Memory B cell (primary cell): ENCODE measurements around the gene SLCO1A2.

ENCODE experiments used
- ATAC-seq: fragments of 150-1000 bp; cut with Tn5 transposase; 2 replicates; pipeline ENCODE4 v1.10.0; 2021; ENCODE audit warnings: low read depth, mild to moderate bottlenecking, moderate library complexity
- DNase-seq, 2 donors: peaks; one replicate each; pipeline ENCODE4 v3.0.0; 2022; ENCODE audit warnings: low spot score in 2 of 2
- H3K27ac Mint-ChIP-seq: one replicate; pipeline ENCODE4 v1.8.0; 2022; ENCODE audit warnings: mild to moderate bottlenecking, moderate library complexity, mixed read lengths
- H3K27me3 Mint-ChIP-seq: one replicate; pipeline ENCODE4 v1.8.0; 2022; ENCODE audit warnings: mixed read lengths
- H3K36me3 Mint-ChIP-seq: one replicate; pipeline ENCODE4 v1.8.0; 2022; ENCODE audit warnings: mild to moderate bottlenecking, mixed read lengths
- H3K4me1 Mint-ChIP-seq: one replicate; pipeline ENCODE4 v1.8.0; 2022; ENCODE audit warnings: mixed read lengths
- H3K4me3 Mint-ChIP-seq: one replicate; pipeline ENCODE4 v1.8.0; 2022; ENCODE audit warnings: mild to moderate bottlenecking, moderate library complexity, mixed read lengths
- H3K9me3 Mint-ChIP-seq: one replicate; pipeline ENCODE4 v1.8.0; 2022; ENCODE audit warnings: mixed read lengths

Gene SLCO1A2

DNA sequence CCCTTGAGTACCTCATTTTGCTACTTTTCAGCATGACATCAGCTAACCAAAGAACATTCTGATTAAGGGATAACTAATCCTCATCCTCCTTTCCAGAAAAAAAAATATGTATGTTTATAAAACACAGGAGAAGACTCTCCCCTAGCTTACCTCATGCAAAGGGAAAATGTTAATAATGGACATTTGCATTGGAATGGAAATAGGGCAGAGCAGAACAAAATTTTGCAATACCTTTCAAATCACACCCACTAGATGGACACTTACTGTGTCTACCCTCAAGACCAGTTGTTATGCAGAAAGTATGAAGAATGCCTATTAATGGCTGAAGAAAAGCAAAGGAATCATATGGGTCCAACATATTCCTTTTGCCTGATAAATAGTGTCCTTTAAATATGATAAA, 8.9 kb upstream of the SLCO1A2 start:
- Mint-ChIP-seq H3K4me1 (no peaks in the 10 kb centered on the region), H3K27ac (no peak overlapping the region), H3K27me3 (peaks cover 2% of the 10 kb centered on the region), H3K4me3 (no peak overlapping the region), H3K36me3 (no peaks in the 10 kb centered on the region), H3K9me3 (no peaks in the 10 kb centered on the region)
- DNase-seq, result no peak
- no peak for ATAC-seq

DNA sequence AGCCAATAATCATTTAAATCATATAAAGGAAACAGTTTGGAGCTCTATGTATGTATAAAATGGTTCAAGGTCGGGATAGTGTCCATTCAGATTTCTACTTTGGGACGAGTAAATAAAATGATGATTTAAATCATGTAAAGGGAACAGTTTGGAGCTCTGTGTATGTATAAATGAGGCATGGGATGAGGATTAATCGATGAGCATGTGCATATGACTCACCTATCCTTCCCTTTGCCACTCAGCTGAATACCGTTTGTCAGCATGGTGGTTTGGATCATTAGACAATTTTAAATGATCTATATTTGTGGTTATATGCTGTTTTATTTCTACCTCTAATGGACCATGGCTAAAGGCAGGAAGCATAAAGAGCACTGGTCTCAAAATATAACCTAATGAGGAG, 7.1 kb upstream of the SLCO1A2 start:
- H3K36me3 Mint-ChIP-seq, result no peaks in the 10 kb centered on the region
- H3K27me3 Mint-ChIP-seq, result peaks cover 2% of the 10 kb centered on the region
- DNase-seq, result no peak
- H3K4me1 Mint-ChIP-seq, result no peaks in the 10 kb centered on the region
- no peak overlapping the region for H3K4me3 Mint-ChIP-seq
- no peaks in the 10 kb centered on the region for H3K9me3 Mint-ChIP-seq
- no peak overlapping the region for H3K27ac Mint-ChIP-seq
- no peak for ATAC-seq

DNA sequence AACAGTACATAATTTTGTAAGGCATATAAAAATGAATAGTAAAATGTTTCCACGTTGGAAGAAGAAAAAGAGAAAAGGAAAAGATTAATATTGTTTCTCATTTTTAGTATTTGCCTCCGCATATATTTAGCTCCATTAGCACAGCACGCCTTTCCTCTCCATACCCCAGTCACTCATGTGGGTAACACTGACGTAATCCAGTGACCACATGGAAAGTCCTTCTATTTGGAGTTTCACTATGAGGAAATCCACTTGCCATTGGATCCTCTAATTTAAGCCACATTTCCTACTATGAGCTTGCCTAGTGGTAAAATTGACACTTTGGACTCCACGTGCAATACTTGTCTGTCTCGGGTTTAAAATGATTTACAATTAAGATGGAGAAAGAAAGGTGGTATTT, 5.7 kb upstream of the SLCO1A2 start:
- peaks cover 2% of the 10 kb centered on the region for H3K27me3 Mint-ChIP-seq
- H3K36me3 Mint-ChIP-seq, result no peaks in the 10 kb centered on the region
- no peaks in the 10 kb centered on the region for H3K9me3 Mint-ChIP-seq
- DNase-seq, result no peak
- no peak overlapping the region for H3K4me3 Mint-ChIP-seq
- no peak for ATAC-seq
- no peak overlapping the region for H3K27ac Mint-ChIP-seq
- no peaks in the 10 kb centered on the region for H3K4me1 Mint-ChIP-seq

DNA sequence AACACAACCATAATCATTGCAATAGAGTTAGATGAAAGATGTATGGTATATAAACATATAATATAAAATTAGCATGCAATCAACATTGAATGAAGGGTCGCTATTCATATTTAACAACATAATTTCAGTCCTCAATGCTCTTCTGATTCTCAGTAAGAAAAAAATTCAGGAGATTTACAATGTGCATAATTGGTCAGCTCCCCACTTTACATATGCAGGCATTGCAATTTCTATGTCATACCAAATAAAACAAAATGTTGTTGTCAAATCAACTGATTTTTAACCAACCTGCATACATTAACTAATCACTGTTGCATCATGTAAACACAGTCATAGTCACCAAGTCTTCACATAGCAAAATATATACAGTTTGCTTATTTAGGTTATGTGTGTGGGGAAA, 5.2 kb upstream of the SLCO1A2 start:
- ATAC-seq, result no peak
- Mint-ChIP-seq H3K27me3 (peaks cover 2% of the 10 kb centered on the region), H3K4me3 (no peak overlapping the region), H3K27ac (no peak overlapping the region), H3K36me3 (no peaks in the 10 kb centered on the region), H3K9me3 (no peaks in the 10 kb centered on the region), H3K4me1 (no peaks in the 10 kb centered on the region)
- DNase-seq, result no peak

DNA sequence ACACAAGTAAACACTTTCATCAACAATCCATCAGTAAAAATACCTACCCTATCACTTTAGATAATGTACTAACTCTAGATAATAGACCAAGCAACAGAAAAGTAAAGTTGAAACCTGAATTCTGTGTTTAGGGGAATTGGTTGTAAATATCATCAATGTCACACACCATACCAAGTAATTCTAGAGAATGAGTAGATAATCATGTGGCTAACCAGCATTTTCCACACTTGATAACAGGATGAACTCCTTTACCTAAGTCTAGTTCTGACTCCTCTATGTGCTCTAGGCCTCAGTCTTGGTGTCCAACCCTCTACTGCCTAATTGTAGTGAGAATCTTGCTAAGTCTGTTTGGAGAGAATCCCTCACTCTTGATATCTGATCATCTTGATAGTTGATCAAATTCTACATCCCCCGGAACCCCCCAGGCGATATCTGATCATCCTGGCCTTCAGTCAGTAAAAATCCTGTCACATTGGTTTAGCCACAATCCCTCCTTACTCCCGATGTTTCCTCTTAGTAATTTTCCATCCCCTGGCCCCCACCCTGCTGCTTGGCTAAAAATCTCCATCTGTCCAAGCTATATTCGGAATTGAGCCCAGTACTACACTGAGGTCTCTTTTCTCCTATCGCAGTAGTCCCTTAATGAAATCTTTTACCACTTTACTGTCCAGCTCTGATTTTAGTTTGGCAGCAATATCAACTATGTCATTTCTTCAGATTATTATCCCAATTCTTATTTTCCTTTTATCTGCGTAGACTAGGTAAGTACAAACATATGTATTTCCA, 3.4 kb upstream of the SLCO1A2 start:
- ATAC-seq (no peak), DNase-seq (no peak)
- H3K27ac Mint-ChIP-seq, result no peak overlapping the region
- no peaks in the 10 kb centered on the region for H3K9me3 Mint-ChIP-seq
- H3K4me3 Mint-ChIP-seq, result no peak overlapping the region
- peaks cover 2% of the 10 kb centered on the region for H3K27me3 Mint-ChIP-seq
- no peaks in the 10 kb centered on the region for H3K4me1 Mint-ChIP-seq
- no peaks in the 10 kb centered on the region for H3K36me3 Mint-ChIP-seq

DNA sequence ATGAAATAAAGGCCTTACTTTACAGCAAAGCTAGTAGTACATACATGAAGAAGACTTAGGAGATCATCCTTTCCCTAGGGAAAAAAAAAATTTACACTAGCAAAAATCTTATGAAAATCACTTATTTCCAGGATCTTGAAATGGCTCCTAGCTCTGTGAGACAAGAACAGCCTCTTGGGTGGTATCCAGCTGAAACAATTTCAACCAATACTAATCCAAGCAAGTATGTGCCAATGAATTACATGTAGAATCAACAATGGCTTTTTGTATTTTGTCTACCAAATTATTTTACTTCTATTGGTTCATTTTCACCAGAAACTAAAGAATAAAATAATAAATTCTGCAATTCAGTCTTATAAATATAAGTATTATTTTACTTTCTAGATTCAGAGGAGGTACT, 2.7 kb upstream of the SLCO1A2 start:
- no peaks in the 10 kb centered on the region for H3K4me1 Mint-ChIP-seq
- H3K27me3 Mint-ChIP-seq, result peaks cover 2% of the 10 kb centered on the region
- H3K9me3 Mint-ChIP-seq, result no peaks in the 10 kb centered on the region
- H3K36me3 Mint-ChIP-seq, result no peaks in the 10 kb centered on the region
- no peak for ATAC-seq
- no peak overlapping the region for H3K4me3 Mint-ChIP-seq
- DNase-seq, result no peak
- no peak overlapping the region for H3K27ac Mint-ChIP-seq

DNA sequence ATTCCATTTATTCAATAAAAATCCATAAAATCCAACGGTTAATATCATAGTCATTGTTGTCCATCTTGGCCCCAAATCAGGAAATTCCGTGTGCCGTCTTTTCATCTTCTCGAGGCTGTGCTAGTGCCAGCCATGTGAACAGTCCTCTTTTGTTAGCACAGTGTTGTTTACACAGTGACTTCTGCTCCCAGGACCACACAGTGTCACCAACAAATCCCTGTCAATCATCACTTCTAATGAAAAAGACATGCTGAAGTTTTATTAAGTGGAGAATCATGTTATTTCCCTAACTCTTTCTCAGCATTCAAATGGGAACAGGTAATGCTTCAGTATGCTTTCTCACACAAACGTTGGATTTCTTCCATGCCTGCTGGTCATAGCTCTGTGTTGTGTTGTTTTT, 1.9 kb upstream of the SLCO1A2 start:
- Mint-ChIP-seq H3K27ac (no peak overlapping the region), H3K9me3 (no peaks in the 10 kb centered on the region)
- no peak for ATAC-seq

DNA sequence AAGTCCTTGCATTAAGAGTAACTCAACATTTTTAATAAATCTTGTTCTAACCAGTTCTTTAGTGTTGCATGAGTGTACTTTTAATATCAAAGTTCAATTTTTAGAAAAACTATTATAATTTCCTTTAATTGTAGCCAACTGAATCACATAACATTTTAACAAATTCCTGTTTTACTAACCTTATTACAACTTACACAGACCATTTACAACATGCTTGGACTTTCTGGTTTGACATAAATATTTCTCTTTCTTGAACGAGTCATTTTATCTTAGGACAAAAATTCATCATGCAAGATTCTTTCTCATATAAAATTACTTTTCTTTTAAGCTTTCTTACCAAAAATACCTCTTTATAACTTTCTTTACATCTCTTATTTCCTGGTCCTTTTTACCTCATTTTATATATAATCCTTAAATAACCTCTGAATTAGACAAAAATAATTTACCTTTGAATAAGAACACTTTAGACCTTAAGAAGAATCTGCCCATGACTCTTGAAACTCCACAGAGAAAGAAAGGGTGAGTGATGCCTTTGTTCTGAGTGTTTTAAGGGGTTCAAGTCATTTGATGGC, 3.9 kb downstream of the SLCO1A2 start:
- Mint-ChIP-seq H3K27ac (no peak overlapping the region), H3K4me1 (no peaks in the 10 kb centered on the region), H3K27me3 (no peaks in the 10 kb centered on the region), H3K9me3 (peaks cover 13% of the 10 kb centered on the region), H3K4me3 (no peak overlapping the region), H3K36me3 (peaks cover 1% of the 10 kb centered on the region)
- ATAC-seq (no peak), DNase-seq (no peak)

More for the DNA sequence above, 1.9 kb upstream of the SLCO1A2 start:
- no peaks in the 10 kb centered on the region for H3K36me3 Mint-ChIP-seq
- DNase-seq, result no peak
- H3K4me1 Mint-ChIP-seq, result no peaks in the 10 kb centered on the region
- H3K4me3 Mint-ChIP-seq, result no peak overlapping the region
- H3K27me3 Mint-ChIP-seq, result peaks cover 2% of the 10 kb centered on the region

DNA sequence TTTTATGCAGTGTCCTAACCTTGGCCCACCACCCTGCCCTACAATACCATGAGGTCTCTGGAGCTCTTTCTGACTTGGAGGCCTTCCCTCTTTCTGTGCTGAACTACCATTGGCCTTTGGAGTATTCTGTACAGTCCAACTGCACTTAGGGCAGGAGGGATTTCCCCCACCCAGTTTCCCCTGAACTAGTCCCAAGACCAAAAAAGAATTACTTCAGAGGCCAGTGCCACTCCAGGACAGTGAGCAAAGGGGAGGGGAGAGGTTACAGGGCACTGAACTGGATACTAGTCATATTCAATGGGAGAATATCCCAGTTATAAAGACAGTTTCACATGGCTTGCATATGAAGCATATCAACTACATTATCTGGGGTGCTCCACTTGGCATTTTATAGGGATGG, 6.1 kb downstream of the SLCO1A2 start:
- Mint-ChIP-seq H3K36me3 (peaks cover 1% of the 10 kb centered on the region), H3K27ac (no peak overlapping the region), H3K4me3 (no peak overlapping the region), H3K9me3 (peaks cover 13% of the 10 kb centered on the region), H3K27me3 (no peaks in the 10 kb centered on the region), H3K4me1 (no peaks in the 10 kb centered on the region)
- DNase-seq, result no peak
- no peak for ATAC-seq

DNA sequence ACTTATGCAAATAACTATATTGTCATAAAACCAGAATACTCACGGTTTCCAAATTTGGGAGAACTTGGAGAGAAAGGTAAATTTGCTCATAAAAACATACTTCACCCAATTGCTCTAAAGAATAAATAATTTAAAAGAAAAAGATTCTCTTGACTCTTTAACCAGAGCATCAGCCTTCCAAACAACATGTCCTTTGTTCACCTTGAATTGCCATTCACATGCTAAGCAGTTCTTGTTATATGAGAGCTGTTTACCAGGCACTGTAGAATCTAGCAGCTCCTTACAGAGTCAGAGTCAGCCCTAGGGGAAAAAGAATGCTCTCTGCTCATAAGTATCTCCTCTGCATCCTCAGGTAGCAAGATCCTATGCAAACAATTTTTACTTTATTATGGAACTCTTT, 10.2 kb downstream of the SLCO1A2 start:
- ATAC-seq (no peak), DNase-seq (no peak)
- Mint-ChIP-seq H3K4me1 (no peaks in the 10 kb centered on the region), H3K4me3 (no peak overlapping the region), H3K36me3 (peaks cover 1% of the 10 kb centered on the region), H3K9me3 (peaks cover 11% of the 10 kb centered on the region), H3K27ac (no peak overlapping the region), H3K27me3 (no peaks in the 10 kb centered on the region)

DNA sequence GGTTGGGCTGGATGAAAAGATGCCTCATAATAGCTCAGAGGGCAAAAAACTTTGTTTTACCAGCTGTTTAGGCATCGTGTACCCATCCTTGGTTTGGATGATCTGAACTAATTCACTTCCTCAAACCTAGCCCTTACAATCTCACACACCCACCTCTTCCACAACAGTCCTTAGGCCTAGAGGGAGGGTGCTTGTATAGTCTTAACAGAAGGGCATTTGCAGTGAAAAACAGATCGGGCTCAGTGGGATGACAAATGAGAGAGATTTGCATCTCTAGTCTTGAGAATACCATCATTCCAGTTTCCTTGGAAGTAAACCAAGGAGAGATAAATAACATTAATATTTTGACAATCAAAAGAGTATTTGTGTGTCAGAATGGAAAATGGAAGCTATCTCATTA, 11.0 kb downstream of the SLCO1A2 start:
- no peak overlapping the region for H3K4me3 Mint-ChIP-seq
- DNase-seq (no peak), ATAC-seq (no peak)
- H3K27ac Mint-ChIP-seq, result no peak overlapping the region
- H3K4me1 Mint-ChIP-seq, result no peaks in the 10 kb centered on the region
- H3K9me3 Mint-ChIP-seq, result peaks cover 10% of the 10 kb centered on the region
- H3K36me3 Mint-ChIP-seq, result peaks cover 1% of the 10 kb centered on the region
- no peaks in the 10 kb centered on the region for H3K27me3 Mint-ChIP-seq

DNA sequence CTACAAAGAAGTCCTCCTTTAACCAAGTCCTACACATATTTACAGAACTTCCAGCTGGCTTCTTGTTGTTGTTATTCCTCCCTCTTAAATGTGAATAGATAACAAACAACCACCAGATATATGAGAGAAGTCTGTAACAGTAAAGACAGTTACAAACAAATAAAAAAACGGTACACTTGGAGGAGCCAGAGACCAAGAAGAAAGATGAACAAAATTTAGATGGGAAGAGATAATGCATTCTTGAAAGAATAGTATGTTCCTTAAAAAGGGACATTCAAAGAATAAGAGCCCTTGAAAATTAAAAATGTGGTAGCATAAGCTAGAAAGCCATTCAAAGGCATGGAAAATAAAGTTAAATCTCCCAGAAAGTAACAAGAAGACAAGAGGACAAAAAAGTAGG, 25.9 kb downstream of the SLCO1A2 start:
- no peak overlapping the region for H3K4me3 Mint-ChIP-seq
- H3K36me3 Mint-ChIP-seq, result no peaks in the 10 kb centered on the region
- H3K27ac Mint-ChIP-seq, result no peak overlapping the region
- DNase-seq (no peak), ATAC-seq (no peak)
- no peaks in the 10 kb centered on the region for H3K27me3 Mint-ChIP-seq
- no peaks in the 10 kb centered on the region for H3K4me1 Mint-ChIP-seq
- H3K9me3 Mint-ChIP-seq, result no peaks in the 10 kb centered on the region

DNA sequence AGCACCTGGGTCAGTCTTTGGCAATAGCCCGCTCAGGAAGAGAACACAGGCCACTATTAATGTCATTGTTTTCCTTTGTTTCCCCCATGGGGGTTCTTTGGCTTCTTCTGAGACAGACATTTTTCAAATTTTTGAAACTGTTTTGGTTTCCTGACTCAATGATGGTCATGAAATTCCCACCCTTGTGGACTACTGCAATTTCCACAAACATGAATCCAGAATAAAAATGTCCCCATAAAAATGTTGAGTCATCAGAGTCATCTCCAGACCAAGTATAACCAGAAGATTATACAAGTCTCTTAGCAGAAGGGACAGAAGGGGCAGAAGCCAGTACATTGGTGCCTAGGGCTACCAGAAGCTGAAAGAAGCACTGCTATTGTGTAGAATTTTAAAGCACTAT, 29.1 kb downstream of the SLCO1A2 start:
- Mint-ChIP-seq H3K27me3 (peaks cover 3% of the 10 kb centered on the region), H3K4me3 (no peak overlapping the region), H3K27ac (no peak overlapping the region), H3K9me3 (no peaks in the 10 kb centered on the region), H3K36me3 (no peaks in the 10 kb centered on the region), H3K4me1 (no peaks in the 10 kb centered on the region)
- ATAC-seq (no peak), DNase-seq (no peak)

DNA sequence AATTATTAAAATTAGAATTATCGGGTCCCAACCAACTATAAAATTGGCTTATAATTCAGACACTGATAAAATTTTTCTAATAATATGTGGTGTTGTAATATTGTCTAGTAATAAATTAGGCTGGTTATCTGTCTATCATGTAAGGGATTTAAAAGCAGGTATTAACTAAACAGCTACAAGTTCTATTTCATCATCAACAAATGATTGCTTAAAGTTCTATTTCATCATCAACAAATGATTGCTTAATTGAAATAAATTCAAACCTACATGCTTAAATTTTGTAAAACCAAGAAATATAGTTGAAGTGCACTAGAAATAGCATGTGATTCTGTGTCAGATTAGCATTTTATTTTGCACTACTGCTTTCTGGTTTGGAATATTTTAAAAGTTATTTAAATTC, 34.1 kb downstream of the SLCO1A2 start:
- Mint-ChIP-seq H3K9me3 (no peaks in the 10 kb centered on the region), H3K4me1 (peaks cover 2% of the 10 kb centered on the region), H3K27ac (no peak overlapping the region), H3K36me3 (no peaks in the 10 kb centered on the region), H3K27me3 (peaks cover 3% of the 10 kb centered on the region), H3K4me3 (no peak overlapping the region)
- no peak for ATAC-seq
- DNase-seq, result no peak
